ENCODE results near the gene INMT.
"Not testable (repeated sequence)": the region's sequence is repeated elsewhere in the genome, so short reads cannot be mapped to it uniquely, and the experiment has no call there.

The INMT gene

GRCh38 chr7:30751696-30752273 lies at the start of gene INMT:
INMT (plus strand) TSS chr7:30752135; CDS start chr7:30752151, 16 bp downstream.
- DNase-seq = no peak

GRCh38 chr7:30702200-30702599 lies 49.7 kb upstream of the INMT start:
- DNase-seq = no peak

DNA sequence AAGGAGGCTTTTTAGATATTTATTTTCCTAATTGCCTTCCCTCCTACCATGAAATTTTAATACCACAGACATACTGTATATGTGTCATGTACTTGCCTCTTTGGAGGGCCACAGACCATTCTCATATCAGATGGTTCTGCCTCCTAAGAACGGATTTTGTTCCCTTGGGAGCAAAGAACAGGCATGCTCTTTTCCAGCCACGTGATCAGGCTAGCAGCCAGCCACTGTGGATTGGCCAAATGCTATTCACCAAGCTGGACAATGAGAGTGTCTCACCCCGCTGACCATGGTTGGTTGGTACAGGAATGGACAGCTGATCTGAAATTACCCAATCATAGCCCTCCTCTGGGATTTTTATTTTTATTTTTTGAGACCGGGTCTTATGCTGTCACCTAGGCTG lies 48.2 kb upstream of the INMT start:
- DNase-seq = no peak

DNA sequence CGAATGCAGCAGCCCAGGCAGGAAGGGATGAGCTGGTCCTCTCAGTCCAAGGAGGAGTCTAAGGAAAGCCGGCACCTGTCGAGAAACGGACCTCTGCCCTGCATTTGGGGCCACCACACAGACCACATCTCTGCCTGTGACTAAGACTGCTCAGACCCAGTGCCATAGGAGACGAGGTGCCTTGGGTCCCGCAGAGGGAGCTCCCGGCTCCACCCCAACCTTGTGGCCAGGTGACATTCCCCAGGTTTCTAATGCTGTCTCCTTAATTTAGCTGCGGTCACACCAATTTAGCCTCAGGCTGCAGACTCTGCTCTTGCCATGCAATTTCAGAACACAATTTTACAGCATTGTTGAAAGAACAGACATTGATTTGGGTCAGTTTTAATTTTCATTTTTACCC lies 46.9 kb upstream of the INMT start:
- no peak for DNase-seq

- DNase-seq = no peak
These were observed 46.3 kb upstream of the INMT start for GRCh38 chr7:30705596-30705995.

- DNase-seq = no peak
These were observed 45.6 kb upstream of the INMT start for GRCh38 chr7:30706316-30706715.

DNA sequence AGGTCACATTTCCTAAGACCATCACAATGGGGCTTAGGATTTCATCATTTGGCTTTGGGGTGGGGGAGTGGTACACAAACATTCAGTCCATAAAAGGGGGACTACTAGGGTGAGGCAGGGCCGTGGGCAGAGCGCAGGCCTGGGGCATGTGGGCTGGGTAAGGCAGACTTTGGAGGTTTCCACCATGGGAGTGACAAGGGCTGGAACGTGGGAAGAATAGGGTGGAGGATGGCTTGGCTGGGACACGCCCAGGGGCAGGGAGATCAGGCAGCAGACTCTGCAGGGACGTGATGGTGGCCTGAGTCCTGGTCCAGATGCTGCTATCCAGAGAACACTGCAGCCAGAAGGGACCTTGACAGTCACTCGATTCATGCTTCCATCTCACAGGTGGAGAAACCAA lies 45.0 kb upstream of the INMT start:
- no peak for DNase-seq

- DNase-seq = peak; percentile 16
These were observed 44.3 kb upstream of the INMT start for GRCh38 chr7:30707391-30708357.

GRCh38 chr7:30708412-30708811 lies 43.5 kb upstream of the INMT start:
- peak; percentile 4 for DNase-seq

DNA sequence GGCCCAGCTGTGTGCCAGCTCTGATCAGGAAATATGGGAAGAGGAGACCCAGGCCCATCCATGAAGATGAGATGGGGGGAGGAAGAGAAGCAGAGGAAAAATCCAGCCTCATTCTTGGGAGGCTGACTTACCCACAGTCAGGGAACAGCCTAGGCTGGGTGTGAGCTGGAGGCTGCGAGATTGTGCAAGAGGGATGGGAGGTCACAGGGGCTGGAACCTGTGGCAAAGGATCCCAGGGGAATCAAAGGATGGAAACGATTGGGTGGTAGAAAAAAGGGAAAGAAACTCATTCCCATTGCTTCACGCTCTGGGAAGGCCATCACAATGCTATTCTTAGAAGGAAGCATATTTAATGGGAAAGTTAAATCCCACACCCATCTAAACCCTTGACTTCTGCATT lies 43.0 kb upstream of the INMT start:
- DNase-seq = peak; percentile 33

- no peak for DNase-seq
These were observed 42.4 kb upstream of the INMT start for GRCh38 chr7:30709549-30709948.

GRCh38 chr7:30710669-30711068 lies 41.3 kb upstream of the INMT start:
- no peak for DNase-seq

GRCh38 chr7:30713392-30713791 lies 38.5 kb upstream of the INMT start:
- no peak for DNase-seq

DNA sequence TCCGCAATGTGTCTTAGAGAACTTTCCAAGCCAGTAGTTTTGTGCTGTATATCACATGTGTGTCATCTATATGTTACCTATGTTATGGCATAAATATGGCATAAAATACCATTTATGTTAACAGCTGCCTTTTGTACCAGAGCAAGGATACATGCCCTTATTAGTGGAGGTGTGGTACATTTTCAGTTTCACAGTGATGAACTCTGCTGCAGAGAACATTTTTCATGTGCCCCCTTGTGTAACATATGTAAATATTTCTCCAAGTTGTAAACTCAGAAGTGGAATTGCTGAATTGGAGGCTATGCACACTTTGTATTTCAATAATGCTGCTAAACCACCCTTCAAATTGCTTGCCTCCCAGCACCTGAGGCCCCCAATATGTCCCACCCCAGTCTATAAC lies 37.8 kb upstream of the INMT start:
- DNase-seq = no peak

DNA sequence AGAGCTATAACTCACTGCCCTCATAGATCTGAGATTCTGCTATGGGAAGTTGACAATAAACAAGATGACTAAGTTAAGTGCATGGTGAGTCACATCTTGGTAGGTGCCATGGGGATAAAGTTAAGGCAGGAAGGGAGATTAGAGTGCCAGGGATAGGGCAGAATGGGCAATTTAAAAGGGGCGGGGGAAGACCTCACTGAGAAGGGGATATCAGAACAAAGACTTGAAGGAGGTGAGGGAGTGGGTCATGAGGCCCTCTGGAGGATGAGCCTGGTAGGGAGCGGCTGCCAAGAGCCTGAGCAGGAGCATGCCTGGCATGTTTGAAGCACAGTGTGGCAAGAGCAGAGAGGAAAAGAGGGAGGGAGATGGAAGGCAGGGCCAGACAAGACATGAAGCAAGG lies 34.8 kb upstream of the INMT start:
- no peak for DNase-seq

GRCh38 chr7:30719434-30719833 lies 32.5 kb upstream of the INMT start:
- not testable (repeated sequence) for DNase-seq

- DNase-seq = no peak
These were observed 30.7 kb upstream of the INMT start for GRCh38 chr7:30721211-30721610.

GRCh38 chr7:30722187-30722586 lies 29.7 kb upstream of the INMT start:
- no peak for DNase-seq

DNA sequence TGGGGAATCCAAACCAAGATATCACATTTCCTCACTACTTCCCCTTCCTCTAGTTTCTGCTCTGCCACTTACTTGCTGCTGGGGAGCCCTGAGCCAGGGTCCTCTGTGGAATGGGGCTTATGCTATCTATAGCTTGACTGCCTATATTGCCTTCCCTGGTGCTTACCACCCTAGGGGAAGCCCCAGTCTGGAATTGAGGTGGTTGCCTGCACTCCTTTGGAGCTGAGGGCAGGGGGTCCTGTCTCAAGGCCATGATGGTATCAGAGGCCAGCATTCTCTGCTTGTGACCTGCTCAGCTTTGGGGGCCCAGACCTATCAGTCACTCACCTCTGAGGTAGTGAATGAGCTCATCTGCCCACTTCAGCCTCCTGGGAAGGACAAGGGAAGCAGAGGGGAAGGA lies 29.3 kb upstream of the INMT start:
- DNase-seq = no peak

DNA sequence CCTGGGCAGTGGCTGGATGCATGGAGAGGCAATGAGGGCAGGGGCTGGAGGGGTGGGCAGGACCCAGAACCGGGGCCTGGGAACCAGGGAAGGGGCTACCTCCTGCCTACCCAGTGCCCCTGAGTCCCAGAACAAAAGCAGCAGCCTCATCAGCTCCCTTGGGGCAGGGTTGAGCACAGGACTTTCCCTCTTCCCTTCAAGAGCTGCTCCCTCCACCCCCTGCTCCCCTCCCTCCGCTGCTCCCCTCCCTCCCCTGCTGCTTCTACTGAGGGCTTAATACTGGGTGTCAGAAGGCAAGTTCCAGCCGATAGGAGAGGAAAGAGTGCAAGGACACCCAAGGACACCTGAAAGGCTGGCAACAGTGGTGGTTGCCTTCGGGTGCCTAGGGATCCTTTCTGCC lies 28.2 kb upstream of the INMT start:
- no peak for DNase-seq

- DNase-seq = no peak
These were observed 25.5 kb upstream of the INMT start for GRCh38 chr7:30726296-30727006.

DNA sequence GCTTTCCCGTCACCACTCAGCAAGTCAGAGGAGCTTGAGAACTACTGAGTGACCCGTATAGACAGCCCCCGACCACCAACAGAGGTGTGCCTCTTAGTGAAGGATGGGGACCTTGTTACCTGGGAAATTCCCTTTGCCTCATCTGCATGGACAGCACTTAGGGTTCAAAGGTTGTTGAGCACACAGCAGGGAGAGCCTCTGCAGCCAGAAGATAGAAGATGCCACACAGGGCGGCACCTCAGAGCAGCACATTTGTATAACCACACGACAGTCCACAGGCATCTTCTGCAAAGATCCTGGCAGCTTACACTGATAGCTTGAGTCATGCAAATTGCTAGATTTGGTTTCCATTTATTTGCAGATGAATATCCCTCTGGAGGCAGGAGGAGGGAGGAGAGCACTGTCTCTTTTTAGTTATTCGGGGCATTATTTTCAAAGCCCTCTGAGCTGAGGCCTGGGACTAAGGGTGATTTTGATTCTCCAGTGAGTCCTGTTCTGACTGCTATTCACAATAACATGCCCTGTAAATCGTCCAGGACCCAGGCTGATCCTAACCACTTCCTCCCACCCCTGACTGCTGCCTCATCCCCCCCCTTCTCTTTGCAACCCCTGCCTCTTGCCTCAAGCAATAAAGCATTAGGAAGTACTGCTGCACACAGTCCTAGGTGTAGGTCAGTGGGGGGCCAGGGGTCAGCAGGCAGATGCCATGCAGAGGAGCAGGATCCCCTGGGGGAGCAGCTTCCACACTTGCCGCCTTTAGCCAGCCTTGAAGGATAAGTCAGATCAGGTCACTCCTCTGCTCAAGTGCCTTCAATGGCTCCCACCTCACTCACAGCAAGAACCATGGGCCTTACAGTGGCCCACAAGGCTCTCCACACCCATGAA lies 24.6 kb upstream of the INMT start:
- DNase-seq = peak; percentile 17

- DNase-seq = no peak
These were observed 23.3 kb upstream of the INMT start for GRCh38 chr7:30728591-30729100.

Data from fibroblast of upper back skin (primary cell).